ENCODE data around the gene RASAL1.

DNA sequence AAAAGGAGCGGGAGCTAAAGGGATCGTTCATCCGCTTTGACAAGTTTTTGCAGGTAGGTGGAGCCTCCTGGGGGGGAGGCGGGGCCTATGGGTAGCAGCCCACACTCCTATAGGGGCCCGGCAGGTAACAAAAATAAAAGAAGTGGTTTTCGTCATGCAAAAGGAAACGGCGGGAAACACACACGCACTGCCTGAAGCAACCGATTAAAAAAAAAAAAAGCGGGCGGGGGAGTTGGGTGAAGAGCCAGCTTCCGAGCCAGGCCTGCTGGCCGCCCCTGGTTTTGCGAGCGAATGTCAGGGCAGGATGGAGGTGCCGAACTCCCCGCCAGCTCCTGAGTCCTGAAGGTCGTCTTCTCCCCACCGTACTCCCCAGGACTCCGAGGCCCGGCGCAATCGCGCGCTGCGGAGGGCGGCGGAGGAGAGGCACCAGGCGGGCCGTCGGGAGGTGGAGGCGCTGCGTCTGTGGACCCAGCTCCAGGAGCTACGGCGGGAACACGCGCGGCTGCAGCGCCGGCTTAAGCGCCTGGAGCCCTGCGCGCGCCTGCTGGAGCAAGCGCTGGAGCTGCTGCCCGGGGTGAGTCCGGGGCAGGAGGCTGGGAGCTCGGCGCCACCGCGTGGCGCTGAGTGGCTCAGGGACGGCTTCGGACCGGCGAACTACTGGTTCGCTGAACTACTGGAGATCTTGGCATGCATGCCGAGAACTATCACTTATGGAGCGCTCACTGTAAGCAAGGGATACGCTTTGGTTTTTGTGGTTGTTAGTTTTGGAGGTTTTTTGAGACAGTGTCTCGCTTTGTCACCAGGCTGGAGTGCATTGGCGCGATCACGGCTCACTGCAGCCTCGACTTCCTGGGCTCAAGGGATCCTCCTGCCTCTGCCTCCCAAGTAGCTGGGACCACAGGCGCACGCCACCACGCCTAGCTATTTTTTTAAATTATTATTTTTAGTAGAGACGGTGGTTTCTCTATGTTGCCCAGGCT, 17.6 kb upstream of the RASAL1 start:
- TF ChIP-seq, protein P1, sequence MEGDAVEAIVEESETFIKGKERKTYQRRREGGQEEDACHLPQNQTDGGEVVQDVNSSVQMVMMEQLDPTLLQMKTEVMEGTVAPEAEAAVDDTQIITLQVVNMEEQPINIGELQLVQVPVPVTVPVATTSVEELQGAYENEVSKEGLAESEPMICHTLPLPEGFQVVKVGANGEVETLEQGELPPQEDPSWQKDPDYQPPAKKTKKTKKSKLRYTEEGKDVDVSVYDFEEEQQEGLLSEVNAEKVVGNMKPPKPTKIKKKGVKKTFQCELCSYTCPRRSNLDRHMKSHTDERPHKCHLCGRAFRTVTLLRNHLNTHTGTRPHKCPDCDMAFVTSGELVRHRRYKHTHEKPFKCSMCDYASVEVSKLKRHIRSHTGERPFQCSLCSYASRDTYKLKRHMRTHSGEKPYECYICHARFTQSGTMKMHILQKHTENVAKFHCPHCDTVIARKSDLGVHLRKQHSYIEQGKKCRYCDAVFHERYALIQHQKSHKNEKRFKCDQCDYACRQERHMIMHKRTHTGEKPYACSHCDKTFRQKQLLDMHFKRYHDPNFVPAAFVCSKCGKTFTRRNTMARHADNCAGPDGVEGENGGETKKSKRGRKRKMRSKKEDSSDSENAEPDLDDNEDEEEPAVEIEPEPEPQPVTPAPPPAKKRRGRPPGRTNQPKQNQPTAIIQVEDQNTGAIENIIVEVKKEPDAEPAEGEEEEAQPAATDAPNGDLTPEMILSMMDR (IDR thresholded peaks at IDR 0.05 in 4 of 5, conservative IDR thresholded peaks at IDR 0.05 in 1 of 5) = peak in 2 of 5 experiments; percentile 17 to 29
- no peak for TF ChIP-seq POLR2A (IDR thresholded peaks at IDR 0.05)
